Tibial nerve (tissue), 4 donors: ENCODE data around the gene HSPB6. TPM values are rescaled to one million over a fixed set of nuclear protein-coding genes. Genes with fewer than 3 reads are reported as not detected.
A peak's percentile ranks its signal among the peaks of the same experiment; 100 is the strongest.

Source experiments
- DNase-seq, 2 donors: peaks; one replicate each; pipeline ENCODE4 v3.0.0-alpha.2; 2019; ENCODE audit warnings: low spot score in 2 of 2
- H3K27ac ChIP-seq, 4 donors: fragments of 200-600 bp; sonication (generic) in 3 of 4; one replicate each; pipeline ENCODE4 v1.5.1; 2017 to 2019; ENCODE audit warnings: mild to moderate bottlenecking in 1 of 4
- H3K27me3 ChIP-seq, 2 donors: fragments of 200-600 bp; sonication (generic) in 1 of 2; one replicate each; pipeline versions ENCODE4 v1.5.1 to v1.6.0; 2017 to 2019
- H3K36me3 ChIP-seq, 3 donors: fragments of 200-600 bp; sonication (generic); one replicate each; pipeline ENCODE4 v1.5.1; 2018 to 2019
- H3K4me1 ChIP-seq, 4 donors: fragments of 200-600 bp; sonication (generic) in 3 of 4; one replicate each; pipeline ENCODE4 v1.5.1; 2017 to 2019
- H3K4me3 ChIP-seq, 4 donors: fragments of 200-600 bp; sonication (generic) in 3 of 4; one replicate each; pipeline ENCODE4 v1.5.1; 2017 to 2019; ENCODE audit warnings: mild to moderate bottlenecking in 1 of 4, moderate library complexity in 1 of 4
- H3K9me3 ChIP-seq, 4 donors: fragments of 200-600 bp; sonication (generic) in 3 of 4; one replicate each; pipeline ENCODE4 v1.5.1; 2017 to 2019
- CTCF ChIP-seq, 5 experiments: fragments of 200-600 bp in 3 of 5; fragments of 450-650 bp in 2 of 5; sonication (generic) in 3 of 5; IDR thresholded peaks; one replicate each; pipeline ENCODE4 v1.5.1; 2016 to 2019; ENCODE audit warnings: antibody characterized with exemption in 5 of 5, mild to moderate bottlenecking in 3 of 5, moderate library complexity in 2 of 5
- EP300 ChIP-seq, 2 donors: sonication (generic); formaldehyde crosslinking; IDR thresholded peaks; one replicate each; pipeline ENCODE4 v1.6.1; 2017; ENCODE audit warnings: antibody characterized with exemption in 2 of 2, mild to moderate bottlenecking in 1 of 2
- POLR2A ChIP-seq, 2 donors: fragments of 450-650 bp; IDR thresholded peaks; one replicate each; pipeline ENCODE4 v1.6.1; 2017; ENCODE audit warnings: antibody characterized with exemption in 2 of 2, mild to moderate bottlenecking in 2 of 2, moderate library complexity in 2 of 2
- WGBS, 2 donors: methylation state at CpG; one replicate each; pipeline ENCODE4 v1.1.5; 2018; 5-methylcytosine and 5-hydroxymethylcytosine counted together
- total RNA-seq, 4 donors: library from RNA; depleted of rRNA; stranded (reverse); fragments of >200 nt; gene quantifications; one replicate each; pipeline ENCODE4 v1.1.0, GENCODE V29; 2016

Gene HSPB6
- total RNA-seq, 4 donors from 2014 or later, result 85.2 to 190 (median 124) TPM

- no peak overlapping the region for H3K4me3 ChIP-seq
- no peak for DNase-seq
- no peaks in the 10 kb centered on the region for H3K27me3 ChIP-seq
- no peaks in the 10 kb centered on the region for H3K9me3 ChIP-seq
- peaks cover 0 to 30% (median 19%) of the 10 kb centered on the region in 4 donors for H3K4me1 ChIP-seq
- TF ChIP-seq POLR2A (IDR thresholded peaks at IDR 0.05) (no peak), CTCF (IDR thresholded peaks at IDR 0.05) (no peak), EP300 (IDR thresholded peaks at IDR 0.05) (no peak)
- 34 to 47% methylated on average over 18 to 19 of the region's 19 CpGs for WGBS, 2 donors
- H3K27ac ChIP-seq, result peak overlapping the region in 2 of 4 donors; percentile 9 to 87
- peaks cover 0 to 49% (median 0%) of the 10 kb centered on the region in 3 donors for H3K36me3 ChIP-seq
These were observed 20.4 kb upstream of the HSPB6 start for GRCh38 chr19:35777086-35777841.

DNA sequence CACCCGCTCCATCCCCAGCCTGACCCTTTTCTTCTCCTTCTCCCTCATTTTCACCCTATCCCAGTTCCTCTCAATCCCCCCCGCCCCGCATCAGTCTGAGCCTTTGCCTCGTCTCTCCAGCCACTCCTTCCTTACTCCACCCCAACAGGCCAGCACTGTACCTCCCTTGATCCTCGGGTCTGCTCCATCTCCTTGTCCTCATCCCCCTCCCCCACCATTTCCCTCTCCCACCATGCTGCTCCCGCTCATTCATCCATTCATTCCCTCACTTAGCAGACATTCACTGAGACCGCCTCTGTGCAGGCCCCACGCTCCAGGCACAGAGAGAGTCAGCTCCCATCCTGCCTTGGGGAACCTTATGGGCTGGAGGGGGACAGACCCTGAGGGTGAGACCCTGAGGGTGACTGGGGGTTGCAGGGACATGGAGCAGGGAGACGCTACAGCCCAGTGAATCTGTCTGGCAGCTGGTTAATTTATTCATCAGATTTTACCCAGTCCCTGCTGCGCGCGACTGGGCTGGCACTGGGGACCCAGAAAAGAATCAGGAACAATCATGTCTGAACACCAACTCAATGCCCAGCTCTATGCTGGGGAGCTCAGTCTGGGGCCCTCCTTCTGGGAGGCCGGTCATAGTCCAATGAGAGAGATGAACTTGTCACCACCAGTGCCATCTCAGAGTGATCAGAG lies 19.4 kb upstream of the HSPB6 start:
- H3K36me3 ChIP-seq, result peaks cover 0 to 39% (median 0%) of the 10 kb centered on the region in 3 donors
- DNase-seq, result no peak
- TF ChIP-seq POLR2A (IDR thresholded peaks at IDR 0.05) (no peak), EP300 (IDR thresholded peaks at IDR 0.05) (no peak), CTCF (IDR thresholded peaks at IDR 0.05) (no peak)
- 36 to 42% methylated on average over 13 of the region's 13 CpGs for WGBS, 2 donors
- H3K4me3 ChIP-seq, result peak overlapping the region; percentile 82 to 98 (median 88)
- H3K9me3 ChIP-seq, result no peaks in the 10 kb centered on the region
- no peaks in the 10 kb centered on the region for H3K27me3 ChIP-seq
- peak overlapping the region in 3 of 4 donors; percentile 60 to 87 (median 63) for H3K27ac ChIP-seq
- peaks cover 0 to 30% (median 19%) of the 10 kb centered on the region in 4 donors for H3K4me1 ChIP-seq

- TF ChIP-seq POLR2A (IDR thresholded peaks at IDR 0.05), result peak in 1 of 2 donors; percentile 24
- TF ChIP-seq EP300 (IDR thresholded peaks at IDR 0.05), result no peak
- peak in 1 of 5 experiments; percentile 17 for TF ChIP-seq CTCF (IDR thresholded peaks at IDR 0.05)
- WGBS, 2 donors, result 0 to 2% methylated on average over 25 to 31 of the region's 82 CpGs
- H3K27ac ChIP-seq, result peak within 1 kb of the TSS in 3 of 4 donors; percentile 60 to 87 (median 63)
These were observed 18.7 kb upstream of the HSPB6 start, which contains the start of gene ARHGAP33 for GRCh38 chr19:35775298-35776101. TSS of gene ARHGAP33 (plus strand) at chr19:35775564. CDS start at chr19:35775659, 95 bp downstream.

GRCh38 chr19:35775046-35775297 lies 18.1 kb upstream of the HSPB6 start:
- H3K27me3 ChIP-seq, result no peaks in the 10 kb centered on the region
- peaks cover 0 to 30% (median 19%) of the 10 kb centered on the region in 4 donors for H3K4me1 ChIP-seq
- DNase-seq, result no peak
- peaks cover 0 to 26% (median 0%) of the 10 kb centered on the region in 3 donors for H3K36me3 ChIP-seq
- H3K9me3 ChIP-seq, result no peaks in the 10 kb centered on the region
- peak overlapping the region; percentile 15 to 98 (median 84) for H3K4me3 ChIP-seq
- H3K27ac ChIP-seq, result no peak overlapping the region
- TF ChIP-seq POLR2A (IDR thresholded peaks at IDR 0.05) (no peak), EP300 (IDR thresholded peaks at IDR 0.05) (no peak), CTCF (IDR thresholded peaks at IDR 0.05) (no peak)
- 26 to 32% methylated on average over 8 to 9 of the region's 9 CpGs for WGBS, 2 donors

More at GRCh38 chr19:35775298-35776101, 18.7 kb upstream of the HSPB6 start, which contains the start of gene ARHGAP33:
- Histone ChIP-seq H3K9me3 (no peaks in the 10 kb centered on the region), H3K4me1 (peaks cover 0 to 30% (median 19%) of the 10 kb centered on the region in 4 donors), H3K27me3 (no peaks in the 10 kb centered on the region), H3K36me3 (peaks cover 0 to 32% (median 0%) of the 10 kb centered on the region in 3 donors), H3K4me3 (peak within 1 kb of the TSS; percentile 82 to 98 (median 88))
- DNase-seq, result peak; percentile 99 to 100
